B cell (primary cell): ENCODE measurements around the gene ASTL. TPM values are rescaled to one million over a fixed set of nuclear protein-coding genes. Genes with fewer than 3 reads are reported as not detected.

Experiments used
- ATAC-seq: fragments of 200-7000 bp; cut with Tn5 transposase; one replicate; pipeline ENCODE4 v1.10.0; 2021; ENCODE audit warnings: low read depth, mild to moderate bottlenecking, moderate number of reproducible peaks, moderate library complexity
- CTCF ChIA-PET: fragments of 350-600 bp; sonication (Branson Sonifier 250); formaldehyde crosslinking; loops from one replicate; lab custom pipeline; 2021; ENCODE audit warnings: antibody characterized with exemption, inconsistent platforms; lab: Charles Lee
- POLR2A ChIA-PET: fragments of 350-600 bp; sonication (Branson Sonifier 250); formaldehyde crosslinking; loops from one replicate; lab custom pipeline; 2021; ENCODE audit warnings: antibody characterized with exemption; lab: Charles Lee
- DNase-seq: peaks from one replicate; pipeline ENCODE4 v3.0.0; 2013
- H2AFZ ChIP-seq: 2 replicates; pipeline ENCODE4 v1.6.1; 2012; ENCODE audit warnings: mild to moderate bottlenecking, low read depth, low read length; ENCODE audit not compliant: insufficient read depth, poor library complexity, severe bottlenecking
- H3K27ac ChIP-seq, 2 donors: 1 replicate in 1 of 2; 2 replicates in 1 of 2; pipeline ENCODE4 v1.5.1; 2012 to 2013; ENCODE audit warnings: low read length in 2 of 2, mild to moderate bottlenecking in 2 of 2, moderate library complexity in 1 of 2
- H3K27me3 ChIP-seq, 4 experiments: fragments of 200-600 bp in 1 of 4; sonication (generic) in 1 of 4; replicated peaks in 1 of 4; 1 replicate in 2 of 4; 2 replicates in 2 of 4; pipeline versions ENCODE4 v1.6.1 to v1.7.0; 2013 to 2016; ENCODE audit warnings: low read length in 3 of 4, mild to moderate bottlenecking in 2 of 4, mixed read lengths in 1 of 4, moderate library complexity in 1 of 4; ENCODE audit not compliant: insufficient read depth in 4 of 4, control insufficient read depth in 3 of 4; ENCODE audit errors: control extremely low read depth in 1 of 4
- H3K36me3 ChIP-seq, 2 experiments: replicated peaks in 1 of 2; 1 replicate in 1 of 2; 2 replicates in 1 of 2; pipeline versions ENCODE4 v1.6.1 to v1.7.1; 2013; ENCODE audit warnings: low read length in 1 of 2; ENCODE audit not compliant: insufficient read depth in 2 of 2, control insufficient read depth in 1 of 2; ENCODE audit errors: control extremely low read depth in 1 of 2, extremely low read depth in 1 of 2
- H3K4me1 ChIP-seq, 2 donors: fragments of 200-600 bp in 1 of 2; sonication (generic) in 1 of 2; 1 replicate in 1 of 2; 2 replicates in 1 of 2; pipeline versions ENCODE4 v1.5.1 to v1.6.1; 2013 to 2017; ENCODE audit warnings: low read length in 2 of 2; ENCODE audit not compliant: control insufficient read depth in 2 of 2, insufficient read depth in 2 of 2
- H3K4me2 ChIP-seq: replicated peaks from 2 replicates; pipeline ENCODE3; 2012; ENCODE audit warnings: mild to moderate bottlenecking, low read depth, low read length; ENCODE audit not compliant: poor library complexity, severe bottlenecking
- H3K4me3 ChIP-seq, 5 experiments: fragments of 200-600 bp in 1 of 5; sonication (generic) in 1 of 5; 1 replicate in 3 of 5; 2 replicates in 2 of 5; pipeline versions ENCODE4 v1.5.1 to v1.7.0; 2011 to 2016; ENCODE audit warnings: low read length in 4 of 5, mild to moderate bottlenecking in 4 of 5, low read depth in 2 of 5, control low read depth in 1 of 5, moderate library complexity in 1 of 5; ENCODE audit not compliant: insufficient read depth in 1 of 5; ENCODE audit errors: control extremely low read depth in 1 of 5, extremely low read depth in 1 of 5
- H3K79me2 ChIP-seq: fragments of 200-600 bp; sonication (generic); one replicate; pipeline ENCODE4 v1.6.0; 2016; ENCODE audit warnings: low read length; ENCODE audit not compliant: control insufficient read depth, insufficient read depth
- H3K9ac ChIP-seq: fragments of 200-600 bp; sonication (generic); 2 replicates; pipeline ENCODE4 v1.6.1; 2017; ENCODE audit warnings: mild to moderate bottlenecking, low read length, moderate library complexity
- H3K9me3 ChIP-seq, 3 donors: one replicate each; pipeline versions ENCODE4 v1.6.1 to v1.7.1; 2013; ENCODE audit warnings: low read length in 2 of 3; ENCODE audit not compliant: control insufficient read depth in 2 of 3, insufficient read depth in 1 of 3; ENCODE audit errors: control extremely low read depth in 1 of 3
- H4K20me1 ChIP-seq: 2 replicates; pipeline ENCODE4 v1.6.0; 2012; ENCODE audit warnings: mild to moderate bottlenecking, low read length; ENCODE audit not compliant: insufficient read depth, control insufficient read depth, poor library complexity, severe bottlenecking
- H3K27ac Mint-ChIP-seq: one replicate; pipeline ENCODE4 v1.8.0; 2021; ENCODE audit warnings: mixed read lengths
- H3K27me3 Mint-ChIP-seq: one replicate; pipeline ENCODE4 v1.8.0; 2021; ENCODE audit warnings: mixed read lengths
- H3K4me1 Mint-ChIP-seq: one replicate; pipeline ENCODE4 v1.8.0; 2021; ENCODE audit warnings: mixed read lengths
- H3K4me3 Mint-ChIP-seq: one replicate; pipeline ENCODE4 v1.8.0; 2021; ENCODE audit warnings: mixed read lengths
- H3K9me3 Mint-ChIP-seq: one replicate; pipeline ENCODE4 v1.8.0; 2022; ENCODE audit warnings: mixed read lengths; ENCODE audit not compliant: insufficient read depth
- EZH2 ChIP-seq: IDR thresholded peaks from 2 replicates; pipeline ENCODE4 v1.6.1; 2012; ENCODE audit warnings: borderline replicate concordance, low read depth, mild to moderate bottlenecking, moderate library complexity, low read length; ENCODE audit not compliant: insufficient read depth, poor library complexity, severe bottlenecking
- WGBS: methylation state at CpG from one replicate; pipeline ENCODE4 v1.1.5; 2013; ENCODE audit warnings: missing lambda C conversion rate; ENCODE audit not compliant: insufficient coverage; 5-methylcytosine and 5-hydroxymethylcytosine counted together
- intact Hi-C: fragments of 100-400 bp; cut with micrococcal nuclease; formaldehyde crosslinking; loops from one replicate; pipeline ENCODE4 v1.10.0; 2022
- polyA plus RNA-seq: library from polyadenylated mRNA; depleted of rRNA; stranded (reverse); fragments of >200 nt; gene quantifications from 2 replicates; pipeline ENCODE4 v1.2.3, GENCODE V29; 2012
- total RNA-seq, 2 donors: library from RNA; stranded (reverse); fragments of 120-200 nt in 1 of 2; gene quantifications; 1 replicate in 1 of 2; 2 replicates in 1 of 2; pipeline versions ENCODE4 v1.2.3 to v1.2.4, GENCODE V29; 2013 to 2022
- TF ChIP-seq, protein P1 (sequence below): fragments of 200-600 bp; IDR thresholded peaks from one replicate; pipeline ENCODE4 v1.8.0; 2022; ENCODE audit warnings: antibody characterized with exemption, mild to moderate bottlenecking

The ASTL gene
- total and polyA plus RNA-seq, 2 donors (not counting 1 experiment from before 2014, with no cell fraction given): 0.15 to 0.59 TPM

DNA sequence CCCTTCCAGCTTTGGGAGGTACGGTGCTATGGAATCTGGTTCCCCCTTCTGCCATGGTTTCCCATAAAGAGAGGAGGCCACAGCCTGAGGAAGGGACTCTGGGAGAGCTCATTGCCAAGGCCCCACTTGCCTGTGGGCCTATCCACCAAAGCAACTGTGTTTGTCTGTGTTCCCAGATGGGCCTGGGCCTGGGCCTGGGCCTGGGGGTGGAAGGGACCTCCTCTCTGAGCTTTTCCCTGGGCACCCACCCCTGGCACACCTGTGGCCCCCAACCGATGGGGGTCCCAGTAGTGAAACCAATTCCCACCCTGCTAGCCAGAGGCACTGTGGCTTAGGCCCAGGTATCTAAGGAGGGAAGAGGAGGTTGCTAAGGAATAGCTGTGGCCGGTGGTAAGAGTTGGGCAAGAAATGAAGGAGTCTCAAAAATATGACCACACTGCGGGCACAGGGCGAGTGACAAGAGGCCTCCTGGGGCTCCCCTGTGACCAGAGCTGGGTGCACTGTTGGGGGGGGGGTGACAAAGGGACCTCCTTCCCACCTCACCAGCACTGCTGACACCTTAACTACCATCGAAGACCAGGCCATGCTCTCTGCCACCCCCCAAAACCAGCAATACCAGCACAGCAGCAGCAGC lies 11.8 kb upstream of the ASTL start:
- intact Hi-C loops: no loop called here
- H3K27me3 Mint-ChIP-seq: no peaks in the 10 kb centered on the region
- no peak overlapping the region for H3K4me3 ChIP-seq
- no peak overlapping the region for H2AFZ ChIP-seq
- H3K9ac ChIP-seq: no peak overlapping the region
- no peaks in the 10 kb centered on the region for H3K9me3 Mint-ChIP-seq
- no peak overlapping the region for H3K4me2 ChIP-seq
- H3K79me2 ChIP-seq: no peaks in the 10 kb centered on the region
- H3K4me1 Mint-ChIP-seq: peaks cover 66% of the 10 kb centered on the region
- ChIA-PET CTCF (interaction anchor here (0.5 to 23.6 kb wide), 4 partner anchors 9 to 57 kb away, joined by 4 to 1065 read pairs (median 19); partner anchors contain the start of gene ASTL), POLR2A (interaction anchor here (7.9 kb wide), 1 partner anchor 8 kb away, joined by 47 read pairs; no protein-coding TSS in a partner anchor)
- H3K27me3 ChIP-seq: no peaks in the 10 kb centered on the region
- peaks cover 38 to 51% of the 10 kb centered on the region in 2 donors for H3K4me1 ChIP-seq
- H3K27ac ChIP-seq: no peak overlapping the region
- H3K9me3 ChIP-seq: no peaks in the 10 kb centered on the region
- H4K20me1 ChIP-seq: no peaks in the 10 kb centered on the region
- H3K27ac Mint-ChIP-seq: peak overlapping the region; percentile 70
- H3K36me3 ChIP-seq: no peaks in the 10 kb centered on the region
- no peak overlapping the region for H3K4me3 Mint-ChIP-seq
- TF ChIP-seq EZH2: no peak
- TF ChIP-seq, protein P1, sequence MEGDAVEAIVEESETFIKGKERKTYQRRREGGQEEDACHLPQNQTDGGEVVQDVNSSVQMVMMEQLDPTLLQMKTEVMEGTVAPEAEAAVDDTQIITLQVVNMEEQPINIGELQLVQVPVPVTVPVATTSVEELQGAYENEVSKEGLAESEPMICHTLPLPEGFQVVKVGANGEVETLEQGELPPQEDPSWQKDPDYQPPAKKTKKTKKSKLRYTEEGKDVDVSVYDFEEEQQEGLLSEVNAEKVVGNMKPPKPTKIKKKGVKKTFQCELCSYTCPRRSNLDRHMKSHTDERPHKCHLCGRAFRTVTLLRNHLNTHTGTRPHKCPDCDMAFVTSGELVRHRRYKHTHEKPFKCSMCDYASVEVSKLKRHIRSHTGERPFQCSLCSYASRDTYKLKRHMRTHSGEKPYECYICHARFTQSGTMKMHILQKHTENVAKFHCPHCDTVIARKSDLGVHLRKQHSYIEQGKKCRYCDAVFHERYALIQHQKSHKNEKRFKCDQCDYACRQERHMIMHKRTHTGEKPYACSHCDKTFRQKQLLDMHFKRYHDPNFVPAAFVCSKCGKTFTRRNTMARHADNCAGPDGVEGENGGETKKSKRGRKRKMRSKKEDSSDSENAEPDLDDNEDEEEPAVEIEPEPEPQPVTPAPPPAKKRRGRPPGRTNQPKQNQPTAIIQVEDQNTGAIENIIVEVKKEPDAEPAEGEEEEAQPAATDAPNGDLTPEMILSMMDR: no peak
- WGBS: 100% methylated on average over 3 of the region's 6 CpGs
- ATAC-seq: no peak
- peak; percentile 10 for DNase-seq
